Vagina (tissue), 2 donors: ENCODE measurements around the gene OR52A1.

Source experiments
- POLR2A ChIP-seq, 2 donors: fragments of 450-650 bp; IDR thresholded peaks; one replicate each; pipeline ENCODE4 v1.6.1; 2017; ENCODE audit warnings: antibody characterized with exemption in 2 of 2, mild to moderate bottlenecking in 2 of 2, moderate library complexity in 2 of 2
- POLR2AphosphoS5 ChIP-seq, 2 donors: sonication (generic); formaldehyde crosslinking; IDR thresholded peaks; one replicate each; pipeline ENCODE4 v1.9.0; 2017; ENCODE audit warnings: antibody characterized with exemption in 2 of 2, mild to moderate bottlenecking in 2 of 2, low read depth in 1 of 2; ENCODE audit not compliant: insufficient read depth in 1 of 2
- TF ChIP-seq, protein P1 (sequence below), 3 experiments: fragments of 450-650 bp in 2 of 3; fragments of 200-600 bp in 1 of 3; sonication (generic) in 1 of 3; IDR thresholded peaks; one replicate each; pipeline ENCODE4 v1.5.1; 2017 to 2019; ENCODE audit warnings: antibody characterized with exemption in 3 of 3, mild to moderate bottlenecking in 2 of 3, moderate library complexity in 2 of 3

DNA sequence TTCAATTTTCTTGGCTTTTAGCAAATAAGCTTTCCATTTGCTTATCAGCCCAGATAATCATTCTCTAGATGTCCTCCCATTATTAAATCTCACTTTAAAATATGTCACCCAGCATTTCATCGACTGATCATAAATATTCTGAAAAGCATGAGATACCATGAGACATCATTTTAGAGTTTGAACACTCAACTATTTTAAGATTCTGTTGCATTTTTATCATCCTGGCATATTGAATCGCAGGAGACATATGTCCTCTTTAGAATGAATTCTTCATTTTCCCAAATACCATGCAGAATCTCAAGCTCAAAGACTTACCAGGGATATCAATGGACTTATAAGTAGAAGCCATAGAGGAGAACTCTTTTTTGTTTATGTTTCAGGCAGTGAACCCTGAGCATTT is 16.6 kb downstream of the OR52A1 start, which contains the start of gene OR52A5:
- TF ChIP-seq, protein P1, sequence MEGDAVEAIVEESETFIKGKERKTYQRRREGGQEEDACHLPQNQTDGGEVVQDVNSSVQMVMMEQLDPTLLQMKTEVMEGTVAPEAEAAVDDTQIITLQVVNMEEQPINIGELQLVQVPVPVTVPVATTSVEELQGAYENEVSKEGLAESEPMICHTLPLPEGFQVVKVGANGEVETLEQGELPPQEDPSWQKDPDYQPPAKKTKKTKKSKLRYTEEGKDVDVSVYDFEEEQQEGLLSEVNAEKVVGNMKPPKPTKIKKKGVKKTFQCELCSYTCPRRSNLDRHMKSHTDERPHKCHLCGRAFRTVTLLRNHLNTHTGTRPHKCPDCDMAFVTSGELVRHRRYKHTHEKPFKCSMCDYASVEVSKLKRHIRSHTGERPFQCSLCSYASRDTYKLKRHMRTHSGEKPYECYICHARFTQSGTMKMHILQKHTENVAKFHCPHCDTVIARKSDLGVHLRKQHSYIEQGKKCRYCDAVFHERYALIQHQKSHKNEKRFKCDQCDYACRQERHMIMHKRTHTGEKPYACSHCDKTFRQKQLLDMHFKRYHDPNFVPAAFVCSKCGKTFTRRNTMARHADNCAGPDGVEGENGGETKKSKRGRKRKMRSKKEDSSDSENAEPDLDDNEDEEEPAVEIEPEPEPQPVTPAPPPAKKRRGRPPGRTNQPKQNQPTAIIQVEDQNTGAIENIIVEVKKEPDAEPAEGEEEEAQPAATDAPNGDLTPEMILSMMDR (IDR thresholded peaks at IDR 0.05): no peak
- TF ChIP-seq POLR2A (IDR thresholded peaks at IDR 0.05) (no peak), POLR2AphosphoS5 (IDR thresholded peaks at IDR 0.05; ENCODE audit: insufficient read depth in 1 of 2, low read depth in 1 of 2) (no peak)
